ENCODE results near the gene E2F3. TPM values are rescaled to one million over a fixed set of nuclear protein-coding genes. Genes with fewer than 3 reads are reported as not detected.

Gene E2F3
- total RNA-seq, 8 experiments from 2014 or later = 6.1 to 24.3 (median 8.3) TPM

- WGBS, 10 experiments = 19 to 100% (median 86%) methylated on average over 1 to 3 of the region's 3 CpGs; no CpG with 5 or more reads in 1 of the 10 experiments
- Histone ChIP-seq H3K4me3 (no peak overlapping the region), H3K4me1 (replicated peaks in 1 of 2) (peaks cover 0 to 3% of the 10 kb centered on the region in 2 donors), H3K27ac (no peak overlapping the region)
- ATAC-seq (replicated peaks in 6 of 8) = no peak
- in situ Hi-C loops (cut with MboI; ENCODE audit: low pct_unique_long_range_greater_than_20kb in 2 of 9, low sequenced_read_pairs in 9 of 9, unreplicated experiment in 9 of 9) = no loop called here
These were observed 26.2 kb upstream of the E2F3 start for GRCh38 chr6:20375436-20375835.

- in situ Hi-C loops (cut with MboI; ENCODE audit: low pct_unique_long_range_greater_than_20kb in 2 of 9, low sequenced_read_pairs in 9 of 9, unreplicated experiment in 9 of 9) = no loop called here
- Histone ChIP-seq H3K27ac (no peak overlapping the region), H3K4me3 (no peak overlapping the region), H3K4me1 (replicated peaks in 1 of 2) (peaks cover 0 to 3% of the 10 kb centered on the region in 2 donors)
- no peak for ATAC-seq (replicated peaks in 6 of 8)
- WGBS, 10 experiments = 5 to 86% (median 69%) methylated on average over 3 to 5 of the region's 5 CpGs; no CpG with 5 or more reads in 1 of the 10 experiments
These were observed 23.9 kb upstream of the E2F3 start for GRCh38 chr6:20377623-20378265.

- peaks cover 0 to 3% of the 10 kb centered on the region in 2 donors for H3K4me1 ChIP-seq (replicated peaks in 1 of 2)
- WGBS, 10 experiments = 100% methylated on average over 1 of the region's 1 CpG; no CpG with 5 or more reads in 9 of the 10 experiments
- peak in 1 of 8 experiments; percentile 48 for ATAC-seq (replicated peaks in 6 of 8)
- no peak overlapping the region for H3K4me3 ChIP-seq
- no peak overlapping the region for H3K27ac ChIP-seq
- in situ Hi-C loops (cut with MboI; ENCODE audit: low pct_unique_long_range_greater_than_20kb in 2 of 9, low sequenced_read_pairs in 9 of 9, unreplicated experiment in 9 of 9) = no loop called here
These were observed 22.4 kb upstream of the E2F3 start for GRCh38 chr6:20379231-20379630.

GRCh38 chr6:20386218-20386617, 15.5 kb upstream of the E2F3 start:
- in situ Hi-C loops (cut with MboI; ENCODE audit: low pct_unique_long_range_greater_than_20kb in 2 of 9, low sequenced_read_pairs in 9 of 9, unreplicated experiment in 9 of 9) = no loop called here
- ATAC-seq (replicated peaks in 6 of 8) = no peak
- WGBS, 10 experiments = 20 to 88% (median 77%) methylated on average over 1 of the region's 1 CpG; no CpG with 5 or more reads in 3 of the 10 experiments
- Histone ChIP-seq H3K4me3 (no peak overlapping the region), H3K27ac (no peak overlapping the region), H3K4me1 (replicated peaks in 1 of 2) (no peaks in the 10 kb centered on the region)

GRCh38 chr6:20389066-20389465, 12.6 kb upstream of the E2F3 start:
- no peak overlapping the region for H3K4me3 ChIP-seq
- in situ Hi-C loops (cut with MboI; ENCODE audit: low pct_unique_long_range_greater_than_20kb in 2 of 9, low sequenced_read_pairs in 9 of 9, unreplicated experiment in 9 of 9) = no loop called here
- no peak for ATAC-seq (replicated peaks in 6 of 8)
- H3K27ac ChIP-seq = no peak overlapping the region
- WGBS, 10 experiments = 8 to 100% (median 63%) methylated on average over 1 to 2 of the region's 2 CpGs; no CpG with 5 or more reads in 1 of the 10 experiments
- H3K4me1 ChIP-seq (replicated peaks in 1 of 2) = no peaks in the 10 kb centered on the region

- no peak for ATAC-seq (replicated peaks in 6 of 8)
- in situ Hi-C loops (cut with MboI; ENCODE audit: low pct_unique_long_range_greater_than_20kb in 2 of 9, low sequenced_read_pairs in 9 of 9, unreplicated experiment in 9 of 9) = no loop called here
- H3K27ac ChIP-seq = no peak overlapping the region
- 28 to 89% (median 75%) methylated on average over 1 to 2 of the region's 2 CpGs; no CpG with 5 or more reads in 1 of the 10 experiments for WGBS, 10 experiments
- no peak overlapping the region for H3K4me3 ChIP-seq
- no peaks in the 10 kb centered on the region for H3K4me1 ChIP-seq (replicated peaks in 1 of 2)
These were observed 8.4 kb upstream of the E2F3 start for GRCh38 chr6:20393297-20393696.

GRCh38 chr6:20399518-20399917, 2.2 kb upstream of the E2F3 start:
- Histone ChIP-seq H3K4me1 (replicated peaks in 1 of 2) (no peaks in the 10 kb centered on the region), H3K4me3 (no peak overlapping the region), H3K27ac (no peak overlapping the region)
- in situ Hi-C loops (cut with MboI; ENCODE audit: low pct_unique_long_range_greater_than_20kb in 2 of 9, low sequenced_read_pairs in 9 of 9, unreplicated experiment in 9 of 9) = no loop called here
- ATAC-seq (replicated peaks in 6 of 8) = no peak
- 29 to 100% (median 87%) methylated on average over 1 to 2 of the region's 2 CpGs; no CpG with 5 or more reads in 2 of the 10 experiments for WGBS, 10 experiments

- 0 to 11% (median 5%) methylated on average over 2 to 17 of the region's 18 CpGs; no CpG with 5 or more reads in 1 of the 10 experiments for WGBS, 10 experiments
- Histone ChIP-seq H3K4me1 (replicated peaks in 1 of 2) (no peaks in the 10 kb centered on the region), H3K27ac (no peak overlapping the region), H3K4me3 (peak overlapping the region; percentile 44 to 98 (median 49))
- no peak for ATAC-seq (replicated peaks in 6 of 8)
- in situ Hi-C loops (cut with MboI; ENCODE audit: low pct_unique_long_range_greater_than_20kb in 2 of 9, low sequenced_read_pairs in 9 of 9, unreplicated experiment in 9 of 9) = loop anchor here in 1 of 9 experiments (10.0 kb wide), 1 partner anchor 124 kb away; no protein-coding TSS in a partner anchor
These were observed 1.0 kb upstream of the E2F3 start for GRCh38 chr6:20400456-20401204.

- peak overlapping the region; percentile 65 to 98 (median 80) for H3K4me3 ChIP-seq
- no peaks in the 10 kb centered on the region for H3K4me1 ChIP-seq (replicated peaks in 1 of 2)
- peak overlapping the region in 1 of 2 donors; percentile 79 for H3K27ac ChIP-seq
- ATAC-seq (replicated peaks in 6 of 8) = peak in 1 of 8 experiments; percentile 0
- 0% methylated on average over 1 to 6 of the region's 15 CpGs; no CpG with 5 or more reads in 4 of the 10 experiments for WGBS, 10 experiments
- in situ Hi-C loops (cut with MboI; ENCODE audit: low pct_unique_long_range_greater_than_20kb in 2 of 9, low sequenced_read_pairs in 9 of 9, unreplicated experiment in 9 of 9) = loop anchor here in 1 of 9 experiments (10.0 kb wide), 1 partner anchor 123 kb away; no protein-coding TSS in a partner anchor
These were observed 338 bp downstream of the E2F3 start for GRCh38 chr6:20402092-20402341.

GRCh38 chr6:20402342-20403069, 827 bp downstream of the E2F3 start:
- WGBS, 10 experiments = no CpG with 5 or more reads among the region's 73 CpGs
- ATAC-seq (replicated peaks in 6 of 8) = peak in 2 of 8 experiments; percentile 0 to 1
- in situ Hi-C loops (cut with MboI; ENCODE audit: low pct_unique_long_range_greater_than_20kb in 2 of 9, low sequenced_read_pairs in 9 of 9, unreplicated experiment in 9 of 9) = loop anchor here in 1 of 9 experiments (10.0 kb wide), 1 partner anchor 122 kb away; no protein-coding TSS in a partner anchor
- Histone ChIP-seq H3K4me3 (peak overlapping the region; percentile 65 to 98 (median 80)), H3K27ac (peak overlapping the region; percentile 74 to 78), H3K4me1 (replicated peaks in 1 of 2) (no peaks in the 10 kb centered on the region)

GRCh38 chr6:20403070-20403765, 1.5 kb downstream of the E2F3 start:
- WGBS, 10 experiments = no CpG with 5 or more reads among the region's 72 CpGs
- H3K4me3 ChIP-seq = peak overlapping the region; percentile 65 to 98 (median 80)
- H3K27ac ChIP-seq = peak overlapping the region; percentile 74 to 78
- H3K4me1 ChIP-seq (replicated peaks in 1 of 2) = no peaks in the 10 kb centered on the region
- peak; percentile 16 to 64 (median 52) for ATAC-seq (replicated peaks in 6 of 8)
- in situ Hi-C loops (cut with MboI; ENCODE audit: low pct_unique_long_range_greater_than_20kb in 2 of 9, low sequenced_read_pairs in 9 of 9, unreplicated experiment in 9 of 9) = loop anchor here in 1 of 9 experiments (10.0 kb wide), 1 partner anchor 122 kb away; no protein-coding TSS in a partner anchor
